SW480 (cell line): ENCODE data around the gene LY6G5C.
A peak's percentile ranks its signal among the peaks of the same experiment; 100 is the strongest.

Experiments
- DNase-seq: peaks from one replicate; pipeline ENCODE4 v3.0.0-alpha.2; 2016; ENCODE audit warnings: low spot score

LY6G5C gene

GRCh38 chr6:31691078-31691463 is 10.2 kb upstream of the LY6G5C start:
- DNase-seq, result no peak

GRCh38 chr6:31690231-31691077 is 9.6 kb upstream of the LY6G5C start:
- DNase-seq, result no peak

GRCh38 chr6:31689249-31690110 is 8.6 kb upstream of the LY6G5C start:
- no peak for DNase-seq

- no peak for DNase-seq
These were observed 7.2 kb upstream of the LY6G5C start for GRCh38 chr6:31687860-31688693.

GRCh38 chr6:31687321-31687720 is 6.5 kb upstream of the LY6G5C start:
- DNase-seq, result no peak

GRCh38 chr6:31686483-31686882 is 5.6 kb upstream of the LY6G5C start:
- DNase-seq, result no peak

- no peak for DNase-seq
These were observed 2.7 kb upstream of the LY6G5C start for GRCh38 chr6:31683591-31683990.

GRCh38 chr6:31681135-31681671 is 336 bp upstream of the LY6G5C start:
- DNase-seq, result peak; percentile 31

GRCh38 chr6:31677955-31678354 is 2.9 kb downstream of the LY6G5C start:
- no peak for DNase-seq

- no peak for DNase-seq
These were observed 4.0 kb downstream of the LY6G5C start for GRCh38 chr6:31676904-31677303.

- no peak for DNase-seq
These were observed 4.5 kb downstream of the LY6G5C start for GRCh38 chr6:31676322-31676903.

GRCh38 chr6:31669676-31670075 is 11.2 kb downstream of the LY6G5C start, which contains the start of gene LY6G5B:
TSS of gene LY6G5B (plus strand) at chr6:31669976. CDS start at chr6:31670951, 975 bp downstream.
- DNase-seq, result no peak

- DNase-seq, result no peak
These were observed 14.4 kb downstream of the LY6G5C start for GRCh38 chr6:31666337-31666965.

- DNase-seq, result peak; percentile 96
These were observed 15.1 kb downstream of the LY6G5C start, which contains the start of gene CSNK2B for GRCh38 chr6:31665501-31666336. TSS of gene CSNK2B (plus strand) at chr6:31666080. CDS start at chr6:31666832, 752 bp downstream.

GRCh38 chr6:31664790-31665500 is 15.9 kb downstream of the LY6G5C start, which contains the start of gene GPANK1:
TSS of gene GPANK1 (minus strand) at chr6:31664997. CDS start at chr6:31664478, 519 bp downstream.
- peak; percentile 92 for DNase-seq

- peak; percentile 37 for DNase-seq
These were observed 16.7 kb downstream of the LY6G5C start for GRCh38 chr6:31663961-31664789.

GRCh38 chr6:31663126-31663960 is 17.5 kb downstream of the LY6G5C start:
- no peak for DNase-seq
